Activated CD8-positive, alpha-beta memory T cell treated with anti-CD3 and anti-CD28 coated beads, Interleukin-2, amount 50 U/mL, for 1 hour (primary cell): ENCODE measurements around the gene IGFBP4.

Experiments used
- DNase-seq: peaks from one replicate; pipeline ENCODE4 v3.0.0-alpha.2; 2020; ENCODE audit errors: extremely low read depth

The IGFBP4 gene

DNA sequence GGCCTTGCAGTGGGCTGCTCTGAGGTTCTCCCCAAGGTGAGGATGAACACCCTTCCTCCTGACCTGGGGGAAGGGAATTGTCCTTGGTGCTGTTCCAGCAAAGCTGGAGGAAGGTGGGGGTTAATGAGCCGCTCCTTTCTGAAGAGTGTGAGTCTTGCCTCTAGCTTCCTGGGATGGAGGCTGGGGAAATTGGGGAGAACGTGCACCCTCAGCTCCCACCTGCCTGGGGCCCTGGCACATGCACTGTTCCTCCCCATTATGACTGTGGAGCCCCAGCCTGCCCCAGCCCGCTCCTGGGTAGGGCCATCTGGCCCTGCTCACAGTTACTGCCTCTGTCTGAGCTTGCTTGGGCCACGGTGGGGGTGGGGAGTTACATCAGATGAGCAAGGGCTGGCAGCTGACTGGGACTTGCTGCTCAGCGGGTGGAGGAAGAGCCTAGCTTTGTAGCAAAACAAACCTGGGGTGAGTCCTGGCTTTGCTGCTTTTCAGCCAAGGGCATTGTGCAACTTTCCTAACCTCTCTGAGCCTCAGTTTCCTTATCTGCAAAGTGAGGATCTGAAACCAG lies 47.1 kb downstream of the IGFBP4 start:
- DNase-seq = no peak

DNA sequence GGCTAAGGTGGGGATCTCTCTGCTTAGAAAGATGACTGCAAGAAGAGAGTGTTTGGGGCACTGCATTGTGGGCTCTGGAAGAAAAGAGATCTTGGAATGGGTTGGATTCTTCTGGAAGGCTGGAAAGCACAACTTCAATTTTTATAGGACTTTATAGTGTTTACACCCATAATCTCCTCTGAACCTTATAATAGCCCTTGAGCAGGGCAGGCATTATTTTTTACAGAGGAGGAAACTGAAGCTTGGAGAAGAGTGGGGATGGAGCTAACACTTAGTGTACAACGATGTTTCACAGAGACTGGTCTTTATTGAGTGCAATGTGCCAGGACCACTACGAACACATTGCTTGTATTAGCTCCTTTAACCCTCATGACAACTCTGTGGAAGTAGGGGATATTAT lies 47.7 kb downstream of the IGFBP4 start:
- DNase-seq = no peak

DNA sequence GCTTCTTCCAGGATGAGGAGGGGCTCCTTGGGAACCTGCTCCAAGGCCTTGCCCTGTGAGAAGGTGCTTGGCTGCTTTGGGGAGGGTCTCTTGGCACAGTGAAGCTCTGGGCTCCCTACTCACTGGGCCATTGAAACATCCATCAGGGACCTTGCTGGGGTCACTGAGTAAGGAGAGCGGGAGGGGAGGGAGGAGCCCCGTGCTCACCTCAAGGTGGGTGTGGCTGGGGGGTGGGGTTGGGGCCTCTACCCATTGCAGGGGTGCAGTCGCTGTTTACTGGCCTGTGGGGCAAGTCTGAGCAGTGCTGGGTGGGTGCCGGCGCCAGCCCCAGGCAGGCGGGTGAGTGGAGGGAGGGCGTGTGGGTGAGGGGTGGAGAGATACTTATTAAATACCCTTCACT lies 48.2 kb downstream of the IGFBP4 start:
- DNase-seq = no peak

DNA sequence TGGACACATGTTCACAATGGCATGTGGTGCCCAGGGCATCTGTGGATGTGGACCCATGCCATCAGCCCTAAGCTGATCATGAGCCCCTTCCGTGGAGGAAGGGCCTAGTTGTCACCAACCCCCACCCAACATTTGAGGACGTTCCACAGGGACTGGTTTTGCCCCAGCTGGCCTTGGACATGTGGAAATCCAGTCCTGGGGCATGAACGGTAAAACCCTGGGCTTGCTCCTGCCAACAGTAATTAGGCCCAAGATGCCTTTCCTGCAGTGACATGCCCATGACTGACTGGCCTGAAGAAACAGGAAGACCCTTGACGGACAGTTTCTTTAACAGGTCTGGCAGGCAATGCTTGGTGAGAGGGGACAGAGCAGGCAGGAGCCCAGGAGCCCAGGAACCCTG lies 50.4 kb downstream of the IGFBP4 start:
- no peak for DNase-seq

DNA sequence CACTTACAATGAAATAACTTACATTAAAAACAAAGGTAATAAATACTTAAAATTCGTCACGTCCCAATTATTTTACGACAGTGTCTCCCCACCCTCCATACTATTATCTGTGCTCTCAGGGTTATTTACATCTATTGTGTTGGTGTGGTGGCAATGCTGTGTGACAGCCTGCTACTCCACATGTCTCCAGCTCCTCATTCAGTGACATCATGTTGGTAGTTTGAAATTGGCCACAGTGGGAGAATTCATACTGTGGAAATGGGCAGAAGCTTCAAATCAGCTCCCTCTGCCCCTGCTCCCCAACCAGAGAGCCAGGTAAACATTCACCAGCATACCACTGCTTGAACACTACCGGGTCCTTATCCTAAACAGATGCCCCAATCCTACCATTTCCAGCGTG lies 51.9 kb downstream of the IGFBP4 start:
- no peak for DNase-seq

DNA sequence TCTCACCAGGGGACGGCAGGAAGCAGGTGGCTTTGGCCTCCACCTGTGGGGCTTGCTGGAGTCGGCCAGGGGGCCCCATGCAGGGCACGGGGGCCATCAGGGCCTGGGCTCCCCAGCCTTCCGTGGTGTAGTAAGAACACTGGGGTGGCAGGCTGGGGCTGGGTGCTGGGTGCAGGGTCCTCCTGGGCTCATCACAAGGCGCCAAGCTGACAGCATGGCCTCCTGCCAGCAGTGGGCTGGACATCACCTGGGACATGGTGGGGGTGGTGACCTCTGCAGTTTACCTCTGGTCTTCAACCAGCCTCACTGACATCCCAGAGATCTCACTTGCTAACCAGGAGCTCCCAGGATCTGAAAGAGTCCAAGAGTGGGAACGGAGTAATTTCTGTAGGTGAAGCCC lies 52.9 kb downstream of the IGFBP4 start:
- no peak for DNase-seq

DNA sequence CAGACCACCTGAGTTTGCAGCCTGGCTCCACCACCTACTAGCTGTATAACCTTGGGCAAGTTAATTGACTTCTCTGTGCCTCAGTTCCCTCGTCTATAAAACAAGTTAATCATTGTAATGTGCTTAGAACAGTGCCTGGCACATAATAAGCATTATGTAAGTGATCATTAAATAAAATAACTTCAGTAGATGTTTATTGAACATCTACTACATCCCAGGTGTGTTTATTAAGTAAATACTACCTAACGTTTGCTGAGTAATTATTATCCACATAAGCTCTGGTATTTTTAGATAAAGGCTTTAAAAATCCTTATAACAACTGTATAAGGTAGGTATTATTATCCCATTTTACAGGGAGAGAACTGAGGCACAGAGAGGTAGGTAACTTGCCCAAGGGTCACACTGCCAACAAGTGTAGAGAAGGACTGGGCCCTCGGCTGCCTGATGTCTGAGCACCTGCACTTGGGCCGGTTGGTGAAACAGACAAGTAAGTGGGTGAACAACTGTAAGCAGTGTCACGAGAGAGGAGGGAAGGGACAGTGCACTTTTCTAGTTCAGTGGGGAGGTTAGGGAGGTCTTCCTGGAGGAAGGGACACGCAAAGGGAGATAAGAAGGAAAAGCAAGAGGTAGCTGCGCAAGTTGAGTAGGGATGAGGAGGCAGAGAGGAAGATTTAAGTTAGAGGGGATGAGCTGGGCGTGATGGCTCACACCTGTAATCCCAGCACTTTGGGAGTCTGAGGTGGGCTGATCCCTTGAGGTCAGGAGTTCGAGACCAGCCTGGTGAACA lies 53.6 kb downstream of the IGFBP4 start:
- no peak for DNase-seq

DNA sequence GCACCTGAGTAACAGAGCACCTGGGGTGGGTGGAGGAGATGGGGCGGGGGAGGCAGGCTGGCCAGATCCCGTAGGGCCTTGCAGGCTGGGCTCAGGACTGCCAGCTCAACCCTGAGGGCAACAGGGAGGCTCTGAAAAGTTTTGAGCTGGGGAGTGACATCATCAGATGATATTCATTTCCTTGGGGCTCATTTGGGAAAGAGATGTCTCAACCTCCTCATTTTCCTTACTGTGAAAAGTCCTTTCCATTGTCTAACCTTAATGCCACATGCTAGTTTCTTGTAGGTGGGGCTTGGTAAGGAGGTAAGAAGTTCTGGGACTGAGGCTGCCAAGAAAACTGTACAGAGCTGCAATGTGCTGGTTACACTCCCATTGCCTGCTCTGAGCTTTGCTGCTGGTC lies 54.4 kb downstream of the IGFBP4 start:
- no peak for DNase-seq

DNA sequence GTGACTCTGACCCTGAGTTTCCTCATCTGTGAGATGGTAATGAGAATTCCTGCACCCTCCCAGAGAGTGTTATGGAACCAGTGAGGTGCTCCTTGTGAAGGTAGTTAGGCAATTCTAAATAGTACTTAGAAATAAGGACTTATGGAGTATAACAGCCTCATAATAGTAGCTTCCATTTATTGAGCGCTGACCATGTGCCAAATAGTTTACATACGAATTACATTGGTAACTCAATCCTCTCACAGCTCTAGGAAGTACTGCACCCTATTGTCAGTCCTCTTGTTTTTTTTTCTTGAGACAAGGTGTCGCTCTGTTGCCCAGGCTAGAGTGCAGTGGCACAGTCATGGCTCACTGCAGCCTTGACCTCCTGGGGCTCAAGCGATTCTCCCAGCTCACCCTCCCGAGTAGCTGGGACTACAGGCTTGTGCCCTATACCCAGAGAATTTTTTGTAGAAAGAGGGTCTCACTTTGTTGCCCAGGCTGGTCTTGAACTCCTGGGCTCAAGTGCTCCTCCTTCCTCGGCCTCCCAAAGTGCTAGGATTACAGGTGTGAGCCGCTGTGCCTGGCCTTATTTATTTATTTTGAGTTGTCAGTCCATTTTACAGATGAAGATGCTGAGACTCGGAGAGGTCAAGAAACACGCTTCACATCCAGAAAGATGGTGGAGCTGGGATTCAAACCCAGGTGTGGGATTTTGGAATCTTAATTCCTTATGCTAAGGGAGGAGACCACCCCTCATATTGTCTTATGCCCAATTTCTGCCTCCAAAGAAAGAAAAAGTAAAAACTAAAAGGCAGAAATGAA lies 55.2 kb downstream of the IGFBP4 start:
- no peak for DNase-seq

DNA sequence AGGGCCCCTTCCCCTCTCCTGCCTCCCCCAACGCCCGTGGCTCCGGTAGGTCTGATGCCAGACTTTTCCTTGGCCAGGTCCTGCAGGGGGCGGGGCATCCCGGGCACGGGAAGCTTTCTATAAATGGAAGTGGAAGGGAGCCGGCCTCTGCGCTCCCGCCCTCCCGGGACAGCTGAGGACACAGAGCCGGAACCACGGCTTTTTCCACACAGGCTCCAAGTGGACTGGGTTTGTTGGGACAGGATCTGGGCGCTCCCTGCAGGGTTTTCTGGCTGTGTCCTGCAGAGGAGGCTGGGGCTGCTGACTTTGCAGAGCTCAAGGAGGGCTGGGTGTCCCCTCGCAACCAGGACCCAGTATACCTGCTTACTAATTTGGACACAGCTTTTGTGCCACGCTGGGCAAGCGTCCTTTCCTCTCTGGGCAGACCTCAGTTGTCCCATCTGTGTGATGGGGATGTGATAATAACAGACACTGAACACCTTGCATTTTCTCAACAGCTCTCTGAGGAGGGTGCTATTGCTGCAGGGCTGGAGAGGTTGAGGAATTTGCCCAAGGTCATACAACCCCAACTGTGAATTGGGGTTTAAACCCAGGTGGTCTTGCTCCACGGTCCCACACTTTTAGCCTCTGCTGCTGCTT lies 56.4 kb downstream of the IGFBP4 start:
- DNase-seq = no peak

DNA sequence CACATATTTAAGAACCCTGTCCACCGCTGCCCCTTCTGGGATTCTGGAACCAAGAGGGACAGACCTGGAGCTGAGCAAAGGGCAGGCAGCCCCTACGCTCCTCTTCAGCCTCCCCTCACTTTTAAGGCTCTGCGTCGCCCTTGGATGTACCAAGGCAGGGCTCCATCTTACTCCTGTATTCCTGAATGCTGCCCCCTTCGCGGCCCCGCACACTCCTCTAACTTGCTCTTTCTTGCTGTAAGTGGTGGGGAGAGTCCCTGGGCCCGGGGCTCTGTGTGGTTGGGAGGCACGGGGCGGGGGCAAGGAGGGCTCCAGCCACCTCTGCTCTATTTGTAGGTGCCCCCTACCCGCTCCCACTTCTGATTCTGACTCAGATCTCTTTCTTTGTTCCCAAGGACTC lies 56.9 kb downstream of the IGFBP4 start:
- no peak for DNase-seq

DNA sequence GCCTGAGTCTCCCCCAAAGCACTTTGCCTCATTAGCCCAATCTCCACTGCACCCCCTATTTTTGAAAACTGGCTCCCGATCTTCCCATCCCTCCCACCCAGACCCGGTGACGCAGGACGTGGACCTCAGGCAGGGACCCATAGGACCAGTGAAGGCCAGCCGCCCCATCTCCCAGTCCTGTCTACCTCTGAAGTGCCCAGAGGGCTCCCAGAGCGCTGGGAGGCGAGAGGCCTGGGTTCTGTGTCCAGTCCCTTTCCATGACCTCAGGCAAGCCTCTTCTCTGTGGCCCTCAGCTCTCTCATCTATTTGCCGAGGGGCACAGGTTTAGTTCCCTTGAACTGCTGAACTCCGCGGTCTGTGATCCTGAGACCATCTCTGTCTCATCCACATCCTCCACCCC lies 57.5 kb downstream of the IGFBP4 start:
- DNase-seq = no peak

DNA sequence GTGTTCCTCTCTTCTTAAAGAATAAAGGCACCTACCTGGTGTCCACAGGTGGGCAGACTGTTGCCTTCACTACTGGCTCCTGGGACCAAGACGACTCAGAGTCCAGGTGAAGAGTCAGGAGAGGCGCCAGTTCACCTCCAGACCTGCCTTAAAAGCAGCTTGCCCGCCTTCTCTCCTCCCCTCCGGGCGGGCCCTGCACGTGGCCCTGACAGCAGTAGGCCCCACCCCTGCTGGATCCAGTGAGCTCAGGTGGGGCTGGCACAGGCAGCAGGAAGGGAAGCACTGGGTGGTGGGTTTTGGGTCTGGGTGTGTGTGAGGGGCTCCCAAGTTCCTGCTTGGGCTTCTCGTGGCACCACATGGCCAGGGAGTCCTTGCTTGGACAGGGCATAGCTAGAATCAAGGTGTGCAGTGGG lies 58.3 kb downstream of the IGFBP4 start, which contains the start of gene TNS4:
Gene TNS4 (minus strand): TSS at position 125 of the 413 bp plus-strand sequence. CDS start 5,198 bp downstream, outside the sequence.
- no peak for DNase-seq

DNA sequence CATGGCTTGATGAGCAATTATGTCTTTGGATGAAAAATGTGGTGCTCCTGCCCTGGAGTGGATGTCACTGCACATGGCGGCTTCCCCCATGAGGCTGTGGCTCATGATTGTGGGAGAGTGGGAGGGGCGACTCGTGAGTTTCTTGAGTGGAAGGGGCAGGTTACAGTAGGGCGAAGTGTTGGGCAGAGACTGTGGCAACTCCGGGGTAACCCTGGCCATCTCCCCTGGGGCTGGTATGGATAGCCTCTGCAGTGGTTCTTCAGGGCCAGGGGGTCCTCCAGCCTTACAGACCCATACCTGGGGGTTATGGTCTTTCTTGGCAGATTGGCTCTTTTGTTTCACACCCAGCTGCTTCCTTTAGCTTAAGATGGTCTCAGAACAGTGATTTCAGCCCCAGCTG lies 59.5 kb downstream of the IGFBP4 start:
- no peak for DNase-seq

DNA sequence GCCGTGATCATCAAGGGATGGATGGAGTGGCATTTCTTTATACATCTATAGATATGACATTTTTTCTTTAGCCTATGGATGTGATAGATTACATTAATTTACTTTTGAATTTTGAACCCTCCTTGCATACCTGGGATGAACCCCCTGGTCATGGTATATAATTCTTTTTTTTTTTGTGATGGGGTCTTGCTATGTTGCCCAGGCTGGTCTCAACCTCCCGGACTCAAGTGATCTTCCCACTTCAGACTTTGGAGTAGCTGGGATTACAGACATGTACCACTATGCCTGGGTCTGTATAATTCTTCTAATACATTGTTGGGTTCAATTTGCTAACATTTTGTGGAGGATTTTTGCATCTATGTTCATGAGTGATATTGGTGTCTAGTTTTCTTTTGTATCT lies 59.9 kb downstream of the IGFBP4 start:
- DNase-seq = no peak

DNA sequence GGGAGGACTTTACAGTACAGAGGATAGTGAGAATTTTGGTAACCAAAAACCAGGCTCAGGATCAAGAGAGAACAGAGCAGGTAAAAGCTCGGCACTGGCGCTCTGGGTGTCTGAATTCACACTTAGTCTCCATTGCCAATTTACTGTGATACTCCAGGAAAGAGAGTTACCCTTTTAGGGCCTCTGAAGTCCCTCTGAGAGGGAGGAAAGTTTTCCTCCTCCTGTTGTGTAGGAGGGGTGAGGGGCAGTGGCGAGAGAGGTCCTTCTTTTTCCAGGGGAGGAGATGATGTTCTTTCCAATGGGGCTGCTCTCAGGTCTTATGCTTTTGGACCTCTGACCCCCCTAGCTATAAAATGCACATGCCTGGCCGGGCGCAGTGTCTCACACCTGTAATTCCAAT lies 63.5 kb downstream of the IGFBP4 start:
- no peak for DNase-seq
